Suprapubic skin (tissue), 4 donors: Measurements from ENCODE around the gene PLXNA2. TPM values are rescaled to one million over a fixed set of nuclear protein-coding genes. Genes with fewer than 3 reads are reported as not detected.

Experiments
- DNase-seq, 2 donors: peaks; one replicate each; pipeline ENCODE4 v3.0.0-alpha.2; 2019; ENCODE audit warnings: low spot score in 2 of 2
- H3K27ac ChIP-seq: fragments of 200-600 bp; sonication (generic); one replicate; pipeline ENCODE4 v1.5.1; 2019
- H3K27me3 ChIP-seq: fragments of 200-600 bp; sonication (generic); one replicate; pipeline ENCODE4 v1.5.1; 2019
- H3K36me3 ChIP-seq: fragments of 200-600 bp; sonication (generic); one replicate; pipeline ENCODE4 v1.5.1; 2019
- H3K4me1 ChIP-seq: fragments of 200-600 bp; sonication (generic); one replicate; pipeline ENCODE4 v1.5.1; 2019
- H3K4me3 ChIP-seq: fragments of 200-600 bp; sonication (generic); one replicate; pipeline ENCODE4 v1.5.1; 2019; ENCODE audit warnings: mild to moderate bottlenecking
- H3K9me3 ChIP-seq: fragments of 200-600 bp; sonication (generic); one replicate; pipeline ENCODE4 v1.5.1; 2019
- EP300 ChIP-seq: sonication (generic); formaldehyde crosslinking; IDR thresholded peaks from one replicate; pipeline ENCODE4 v1.6.1; 2017; ENCODE audit warnings: antibody characterized with exemption
- POLR2A ChIP-seq, 2 donors: fragments of 450-650 bp; IDR thresholded peaks; one replicate each; pipeline ENCODE4 v1.6.1; 2017; ENCODE audit warnings: antibody characterized with exemption in 2 of 2, mild to moderate bottlenecking in 2 of 2, moderate library complexity in 2 of 2
- POLR2AphosphoS5 ChIP-seq, 3 donors: sonication (generic); formaldehyde crosslinking; IDR thresholded peaks; one replicate each; pipeline ENCODE4 v1.6.1; 2017; ENCODE audit warnings: antibody characterized with exemption in 3 of 3
- WGBS: methylation state at CpG from one replicate; pipeline ENCODE4 v1.1.5; 2018; 5-methylcytosine and 5-hydroxymethylcytosine counted together
- total RNA-seq, 4 donors: library from RNA; depleted of rRNA; stranded (reverse); fragments of >200 nt; gene quantifications; one replicate each; pipeline ENCODE4 v1.1.0, GENCODE V29; 2016
- TF ChIP-seq, protein P1 (sequence below), 2 donors: fragments of 200-600 bp in 1 of 2; fragments of 450-650 bp in 1 of 2; sonication (generic) in 1 of 2; IDR thresholded peaks; one replicate each; pipeline ENCODE4 v1.5.1; 2016 to 2019; ENCODE audit warnings: antibody characterized with exemption in 2 of 2, mild to moderate bottlenecking in 1 of 2, moderate library complexity in 1 of 2

The PLXNA2 gene
- total RNA-seq, 4 donors from 2014 or later, result 35.3 to 53.9 (median 45.7) TPM

DNA sequence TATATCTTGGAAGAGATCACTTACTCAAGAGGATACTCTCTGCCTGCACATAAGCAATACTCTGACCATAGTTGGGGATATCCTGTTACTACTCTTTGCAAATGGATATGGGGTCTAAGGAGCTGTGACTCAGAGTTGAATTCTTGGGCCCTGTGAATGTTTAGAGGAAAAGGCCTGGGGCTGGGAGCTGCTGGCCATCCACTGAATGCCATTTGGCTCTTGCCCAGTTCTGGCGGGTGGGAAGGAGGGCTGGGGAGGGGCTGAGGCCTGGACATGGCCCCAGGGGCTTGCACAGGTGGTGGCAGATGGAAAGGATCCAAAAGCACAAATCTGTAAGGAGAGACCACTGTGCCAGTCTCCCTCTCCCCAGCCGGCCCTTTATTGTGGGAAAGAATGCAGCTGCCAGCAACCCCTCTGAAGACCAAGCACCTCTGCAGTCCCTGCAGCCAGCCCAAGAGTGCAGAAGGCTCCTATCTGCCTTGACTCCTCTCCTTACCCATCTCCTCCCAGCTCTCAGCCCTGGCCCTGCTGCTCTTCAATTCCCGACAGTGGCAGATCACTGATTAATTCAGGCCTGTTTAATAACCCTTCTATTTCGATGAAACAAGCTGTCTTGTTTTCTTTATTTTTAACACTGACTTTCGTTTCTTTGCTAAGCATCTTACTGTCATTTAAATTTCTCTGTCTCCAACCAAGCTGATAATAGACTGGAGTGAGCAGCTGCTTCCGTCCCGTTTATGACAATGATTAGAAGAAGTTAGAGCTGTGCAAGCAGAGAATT lies 12.1 kb downstream of the PLXNA2 start:
- DNase-seq, result peak in 1 of 2 donors; percentile 36
- 74% methylated on average over 7 of the region's 7 CpGs for WGBS
- Histone ChIP-seq H3K36me3 (no peaks in the 10 kb centered on the region), H3K27me3 (no peaks in the 10 kb centered on the region), H3K4me1 (peaks cover 36% of the 10 kb centered on the region), H3K9me3 (no peaks in the 10 kb centered on the region), H3K4me3 (no peak overlapping the region), H3K27ac (no peak overlapping the region)
- TF ChIP-seq EP300, result no peak
- TF ChIP-seq POLR2AphosphoS5 (IDR thresholded peaks at IDR 0.05), result no peak
- TF ChIP-seq, protein P1, sequence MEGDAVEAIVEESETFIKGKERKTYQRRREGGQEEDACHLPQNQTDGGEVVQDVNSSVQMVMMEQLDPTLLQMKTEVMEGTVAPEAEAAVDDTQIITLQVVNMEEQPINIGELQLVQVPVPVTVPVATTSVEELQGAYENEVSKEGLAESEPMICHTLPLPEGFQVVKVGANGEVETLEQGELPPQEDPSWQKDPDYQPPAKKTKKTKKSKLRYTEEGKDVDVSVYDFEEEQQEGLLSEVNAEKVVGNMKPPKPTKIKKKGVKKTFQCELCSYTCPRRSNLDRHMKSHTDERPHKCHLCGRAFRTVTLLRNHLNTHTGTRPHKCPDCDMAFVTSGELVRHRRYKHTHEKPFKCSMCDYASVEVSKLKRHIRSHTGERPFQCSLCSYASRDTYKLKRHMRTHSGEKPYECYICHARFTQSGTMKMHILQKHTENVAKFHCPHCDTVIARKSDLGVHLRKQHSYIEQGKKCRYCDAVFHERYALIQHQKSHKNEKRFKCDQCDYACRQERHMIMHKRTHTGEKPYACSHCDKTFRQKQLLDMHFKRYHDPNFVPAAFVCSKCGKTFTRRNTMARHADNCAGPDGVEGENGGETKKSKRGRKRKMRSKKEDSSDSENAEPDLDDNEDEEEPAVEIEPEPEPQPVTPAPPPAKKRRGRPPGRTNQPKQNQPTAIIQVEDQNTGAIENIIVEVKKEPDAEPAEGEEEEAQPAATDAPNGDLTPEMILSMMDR (IDR thresholded peaks at IDR 0.05), result no peak
- TF ChIP-seq POLR2A (IDR thresholded peaks at IDR 0.05), result no peak

DNA sequence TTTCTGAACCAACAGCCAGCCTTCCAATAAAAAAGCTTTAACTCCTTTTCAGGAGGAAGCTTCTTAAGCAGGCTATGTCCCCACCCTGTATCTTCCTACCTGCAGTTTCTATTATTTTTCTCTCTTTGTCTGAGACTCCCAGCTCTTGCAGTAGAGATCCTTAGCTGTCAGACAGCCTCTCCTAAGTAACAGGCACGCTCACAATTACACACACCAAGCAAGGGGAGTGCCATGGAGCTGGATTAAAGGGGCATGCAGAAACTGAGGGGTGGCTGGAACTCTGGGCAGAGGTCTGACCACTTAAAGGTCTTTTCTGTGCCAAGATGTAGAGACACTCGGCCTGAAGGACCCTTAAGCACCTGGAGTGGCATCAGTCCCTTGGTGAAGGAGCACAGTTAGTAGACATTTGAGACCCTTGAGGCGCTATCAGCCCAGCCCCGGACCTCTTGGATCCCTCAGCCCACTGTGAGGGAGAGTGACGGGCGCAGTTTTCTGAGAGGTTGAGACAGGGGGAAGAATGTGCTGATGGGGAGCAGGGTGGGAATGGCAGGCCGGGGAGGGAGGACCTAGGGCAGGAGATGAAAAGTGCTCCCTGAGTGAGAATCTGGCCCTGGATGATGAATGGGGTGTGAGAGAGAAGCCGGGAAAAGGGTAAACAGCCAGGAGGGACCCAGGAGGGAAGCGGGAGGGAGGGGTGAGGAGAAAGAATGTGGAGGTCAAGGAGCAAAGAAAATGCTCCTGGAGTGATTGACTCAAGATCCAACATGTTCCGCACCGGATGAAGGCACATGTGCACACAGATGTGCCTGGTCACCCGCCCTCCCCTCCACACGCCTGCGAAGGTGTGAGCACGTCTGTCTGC lies 13.3 kb downstream of the PLXNA2 start:
- H3K27me3 ChIP-seq, result no peaks in the 10 kb centered on the region
- no peak overlapping the region for H3K4me3 ChIP-seq
- no peak overlapping the region for H3K27ac ChIP-seq
- WGBS, result 78% methylated on average over 15 of the region's 15 CpGs
- peaks cover 30% of the 10 kb centered on the region for H3K4me1 ChIP-seq
- no peaks in the 10 kb centered on the region for H3K36me3 ChIP-seq
- no peaks in the 10 kb centered on the region for H3K9me3 ChIP-seq
- peak in 1 of 2 donors; percentile 34 for DNase-seq
- TF ChIP-seq, protein P1 (IDR thresholded peaks at IDR 0.05), result no peak
- TF ChIP-seq POLR2AphosphoS5 (IDR thresholded peaks at IDR 0.05) (no peak), EP300 (no peak), POLR2A (IDR thresholded peaks at IDR 0.05) (no peak)

DNA sequence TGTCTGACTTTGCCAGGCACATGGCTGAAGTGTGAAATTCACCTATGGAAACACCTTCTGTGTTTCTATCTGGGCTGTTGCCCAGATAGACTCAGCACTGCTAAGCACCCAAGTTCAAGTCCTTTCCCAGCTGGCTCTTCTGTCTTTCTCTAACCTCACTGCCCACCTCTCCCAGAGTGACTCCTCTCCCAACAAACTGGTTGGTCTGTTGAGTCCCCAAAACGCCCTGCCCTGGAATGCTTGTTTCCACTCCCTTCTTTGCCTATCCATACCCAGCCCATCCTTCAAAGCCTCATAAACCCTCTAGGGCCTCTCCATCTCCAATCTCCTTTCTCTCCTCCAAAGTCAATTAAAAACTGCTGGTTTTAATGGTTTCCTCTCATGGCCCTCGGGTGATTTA lies 15.6 kb downstream of the PLXNA2 start:
- H3K27me3 ChIP-seq, result no peaks in the 10 kb centered on the region
- TF ChIP-seq, protein P1 (IDR thresholded peaks at IDR 0.05), result no peak
- TF ChIP-seq POLR2AphosphoS5 (IDR thresholded peaks at IDR 0.05), result no peak
- no peak for TF ChIP-seq EP300
- no peak for TF ChIP-seq POLR2A (IDR thresholded peaks at IDR 0.05)
- no peak for DNase-seq
- H3K4me3 ChIP-seq, result no peak overlapping the region
- H3K36me3 ChIP-seq, result no peaks in the 10 kb centered on the region
- peaks cover 21% of the 10 kb centered on the region for H3K4me1 ChIP-seq
- no peaks in the 10 kb centered on the region for H3K9me3 ChIP-seq
- no peak overlapping the region for H3K27ac ChIP-seq
- WGBS, result 74% methylated on average over 2 of the region's 2 CpGs

DNA sequence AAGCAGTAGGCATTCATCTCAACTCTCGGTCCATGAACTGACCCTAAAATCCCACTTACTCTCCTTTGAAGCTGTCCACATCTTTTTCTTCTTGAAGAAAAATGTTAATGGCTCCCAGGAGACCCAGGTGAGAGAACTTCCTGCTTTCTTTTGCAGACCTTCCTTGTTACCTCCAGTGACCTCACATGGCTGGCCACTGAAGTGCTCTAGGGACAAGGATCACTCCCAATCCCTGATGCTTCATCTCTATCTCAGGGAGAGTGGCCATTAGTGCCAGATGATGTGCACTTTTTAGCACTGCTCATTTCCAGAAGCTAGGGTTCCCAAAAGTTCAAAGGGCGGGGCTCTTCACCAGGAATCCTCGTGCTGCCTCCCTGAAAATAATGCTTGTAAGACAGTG lies 16.2 kb downstream of the PLXNA2 start:
- Histone ChIP-seq H3K27ac (no peak overlapping the region), H3K27me3 (no peaks in the 10 kb centered on the region), H3K9me3 (no peaks in the 10 kb centered on the region), H3K36me3 (no peaks in the 10 kb centered on the region), H3K4me3 (no peak overlapping the region), H3K4me1 (peaks cover 16% of the 10 kb centered on the region)
- DNase-seq, result peak in 1 of 2 donors; percentile 28
- WGBS, result 84% methylated on average over 3 of the region's 3 CpGs
- TF ChIP-seq POLR2A (IDR thresholded peaks at IDR 0.05), result no peak
- no peak for TF ChIP-seq POLR2AphosphoS5 (IDR thresholded peaks at IDR 0.05)
- TF ChIP-seq, protein P1 (IDR thresholded peaks at IDR 0.05), result no peak
- TF ChIP-seq EP300, result no peak

DNA sequence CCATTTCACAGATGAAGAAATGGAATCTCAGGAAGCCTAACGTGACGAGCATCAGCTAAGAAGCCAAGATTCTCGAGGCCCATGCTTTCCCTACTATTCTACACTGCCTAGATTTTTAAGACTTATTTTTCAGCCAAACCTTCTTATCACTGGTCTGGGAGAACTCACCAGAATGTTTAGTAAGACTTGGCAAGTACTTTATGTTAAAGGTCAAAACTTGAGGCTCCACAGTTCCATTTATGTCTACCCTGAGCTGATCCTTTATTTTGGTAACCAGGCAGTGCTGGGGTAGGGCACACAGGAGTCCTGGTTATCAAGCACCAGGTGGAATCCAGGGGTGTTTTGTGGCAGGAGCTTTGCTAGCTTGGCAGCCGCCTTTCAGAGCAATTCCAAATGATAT lies 16.8 kb downstream of the PLXNA2 start:
- Histone ChIP-seq H3K27me3 (no peaks in the 10 kb centered on the region), H3K4me1 (peaks cover 14% of the 10 kb centered on the region), H3K9me3 (no peaks in the 10 kb centered on the region), H3K36me3 (no peaks in the 10 kb centered on the region), H3K4me3 (no peak overlapping the region), H3K27ac (no peak overlapping the region)
- TF ChIP-seq, protein P1 (IDR thresholded peaks at IDR 0.05), result no peak
- TF ChIP-seq POLR2A (IDR thresholded peaks at IDR 0.05) (no peak), EP300 (no peak), POLR2AphosphoS5 (IDR thresholded peaks at IDR 0.05) (no peak)
- 85% methylated on average over 4 of the region's 4 CpGs for WGBS
- no peak for DNase-seq
